Measurements from ENCODE around the gene SNTB2. TPM values are rescaled to one million over a fixed set of nuclear protein-coding genes. Genes with fewer than 3 reads are reported as not detected.

SNTB2 gene
- total and polyA plus RNA-seq, 9 of the 15 experiments (the other 6 are each of a cell fraction or from before 2014, with no cell fraction given) = 1.2 to 13.7 (median 5.7) TPM

- no peak for TF ChIP-seq CHD4 (IDR thresholded peaks at IDR 0.05; ENCODE audit: insufficient read depth, insufficient replicate concordance, low read depth, low read length, poor library complexity, severe bottlenecking)
- TF ChIP-seq, protein P1, sequence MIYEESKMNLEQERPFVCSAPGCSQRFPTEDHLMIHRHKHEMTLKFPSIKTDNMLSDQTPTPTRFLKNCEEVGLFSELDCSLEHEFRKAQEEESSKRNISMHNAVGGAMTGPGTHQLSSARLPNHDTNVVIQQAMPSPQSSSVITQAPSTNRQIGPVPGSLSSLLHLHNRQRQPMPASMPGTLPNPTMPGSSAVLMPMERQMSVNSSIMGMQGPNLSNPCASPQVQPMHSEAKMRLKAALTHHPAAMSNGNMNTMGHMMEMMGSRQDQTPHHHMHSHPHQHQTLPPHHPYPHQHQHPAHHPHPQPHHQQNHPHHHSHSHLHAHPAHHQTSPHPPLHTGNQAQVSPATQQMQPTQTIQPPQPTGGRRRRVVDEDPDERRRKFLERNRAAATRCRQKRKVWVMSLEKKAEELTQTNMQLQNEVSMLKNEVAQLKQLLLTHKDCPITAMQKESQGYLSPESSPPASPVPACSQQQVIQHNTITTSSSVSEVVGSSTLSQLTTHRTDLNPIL (CRISPR knock-in tag; IDR thresholded peaks at IDR 0.05) = no peak
- peak; percentile 89 for TF ChIP-seq POLR2AphosphoS5 (IDR thresholded peaks at IDR 0.05; ENCODE audit: control insufficient read depth, insufficient read depth, low read depth, low read length)
- no peak for TF ChIP-seq STAG1 (CRISPR knock-in tag; IDR thresholded peaks at IDR 0.05; ENCODE audit: borderline replicate concordance)
- peak; percentile 82; the same call in 1 of the 2 replicates for TF ChIP-seq ESRRA (IDR thresholded peaks at IDR 0.05; ENCODE audit: borderline replicate concordance, low read depth)
- TF ChIP-seq SMARCC2 (IDR thresholded peaks at IDR 0.05; ENCODE audit: low read depth) = no peak
- TF ChIP-seq, protein P2, sequence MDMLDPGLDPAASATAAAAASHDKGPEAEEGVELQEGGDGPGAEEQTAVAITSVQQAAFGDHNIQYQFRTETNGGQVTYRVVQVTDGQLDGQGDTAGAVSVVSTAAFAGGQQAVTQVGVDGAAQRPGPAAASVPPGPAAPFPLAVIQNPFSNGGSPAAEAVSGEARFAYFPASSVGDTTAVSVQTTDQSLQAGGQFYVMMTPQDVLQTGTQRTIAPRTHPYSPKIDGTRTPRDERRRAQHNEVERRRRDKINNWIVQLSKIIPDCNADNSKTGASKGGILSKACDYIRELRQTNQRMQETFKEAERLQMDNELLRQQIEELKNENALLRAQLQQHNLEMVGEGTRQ (CRISPR knock-in tag; IDR thresholded peaks at IDR 0.05) = no peak
- TF ChIP-seq NCOA2 (IDR thresholded peaks at IDR 0.05; ENCODE audit: partially characterized antibody in 2 of 2) = no peak
- TF ChIP-seq, protein P3, sequence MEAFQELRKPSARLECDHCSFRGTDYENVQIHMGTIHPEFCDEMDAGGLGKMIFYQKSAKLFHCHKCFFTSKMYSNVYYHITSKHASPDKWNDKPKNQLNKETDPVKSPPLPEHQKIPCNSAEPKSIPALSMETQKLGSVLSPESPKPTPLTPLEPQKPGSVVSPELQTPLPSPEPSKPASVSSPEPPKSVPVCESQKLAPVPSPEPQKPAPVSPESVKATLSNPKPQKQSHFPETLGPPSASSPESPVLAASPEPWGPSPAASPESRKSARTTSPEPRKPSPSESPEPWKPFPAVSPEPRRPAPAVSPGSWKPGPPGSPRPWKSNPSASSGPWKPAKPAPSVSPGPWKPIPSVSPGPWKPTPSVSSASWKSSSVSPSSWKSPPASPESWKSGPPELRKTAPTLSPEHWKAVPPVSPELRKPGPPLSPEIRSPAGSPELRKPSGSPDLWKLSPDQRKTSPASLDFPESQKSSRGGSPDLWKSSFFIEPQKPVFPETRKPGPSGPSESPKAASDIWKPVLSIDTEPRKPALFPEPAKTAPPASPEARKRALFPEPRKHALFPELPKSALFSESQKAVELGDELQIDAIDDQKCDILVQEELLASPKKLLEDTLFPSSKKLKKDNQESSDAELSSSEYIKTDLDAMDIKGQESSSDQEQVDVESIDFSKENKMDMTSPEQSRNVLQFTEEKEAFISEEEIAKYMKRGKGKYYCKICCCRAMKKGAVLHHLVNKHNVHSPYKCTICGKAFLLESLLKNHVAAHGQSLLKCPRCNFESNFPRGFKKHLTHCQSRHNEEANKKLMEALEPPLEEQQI (IDR thresholded peaks at IDR 0.05) = peak; percentile 94
- TF ChIP-seq FUS (optimal IDR thresholded peaks at IDR 0.05; ENCODE audit: low read depth, low read length) = no peak
- TF ChIP-seq KLF16 (IDR thresholded peaks at IDR 0.05) = no peak
- TF ChIP-seq TGIF2 (CRISPR knock-in tag; IDR thresholded peaks at IDR 0.05) = no peak; the same call in 1 of the 2 replicates
- TF ChIP-seq, protein P4, sequence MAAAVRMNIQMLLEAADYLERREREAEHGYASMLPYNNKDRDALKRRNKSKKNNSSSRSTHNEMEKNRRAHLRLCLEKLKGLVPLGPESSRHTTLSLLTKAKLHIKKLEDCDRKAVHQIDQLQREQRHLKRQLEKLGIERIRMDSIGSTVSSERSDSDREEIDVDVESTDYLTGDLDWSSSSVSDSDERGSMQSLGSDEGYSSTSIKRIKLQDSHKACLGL (CRISPR knock-in tag; IDR thresholded peaks at IDR 0.05; ENCODE audit: borderline replicate concordance, poor library complexity, severe bottlenecking) = peak; percentile 46
- TF ChIP-seq SRSF3 (IDR thresholded peaks at IDR 0.05; ENCODE audit: insufficient read depth, low read length) = no peak
- TF ChIP-seq ZNF79 (CRISPR knock-in tag; IDR thresholded peaks at IDR 0.05; ENCODE audit: low read depth) = no peak
- no peak for TF ChIP-seq HNRNPH1 (optimal IDR thresholded peaks at IDR 0.05; ENCODE audit: low read depth, low read length)
- TF ChIP-seq GABPA (tag; conservative IDR thresholded peaks at IDR 0.05; ENCODE audit: low read depth) = peak; percentile 99
- peak; percentile 37; the same call in 1 of the 2 replicates for TF ChIP-seq VEZF1 (CRISPR knock-in tag; IDR thresholded peaks at IDR 0.05)
- TF ChIP-seq ZNF184 (CRISPR knock-in tag; IDR thresholded peaks at IDR 0.05) = no peak
- no peak for TF ChIP-seq EHMT2 (IDR thresholded peaks at IDR 0.05)
Measured at GRCh38 chr16:69339289-69340094, 152.5 kb downstream of the SNTB2 start, which contains the start of the genes COG8 and NIP7 (continued).

Measured in K562 (cell line).